Astrocyte (in vitro differentiated cells and primary cell): Measurements from ENCODE around the gene ZNF213. TPM values are rescaled to one million over a fixed set of nuclear protein-coding genes. Genes with fewer than 3 reads are reported as not detected.

Experiments used
- DNase-seq: peaks from one replicate; pipeline ENCODE4 v3.0.0-alpha.2; 2010; ENCODE audit warnings: low read depth
- FAIRE-seq: peaks from 2 replicates; lab custom pipeline; 2011; peaks lifted over from hg19 to GRCh38; lab: Jason Lieb, UNC
- H2AFZ ChIP-seq: 2 replicates; pipeline ENCODE4 v1.6.0; 2012; ENCODE audit warnings: low read depth, low read length, inconsistent platforms
- H3K27ac ChIP-seq: 2 replicates; pipeline ENCODE4 v1.5.1; 2011; ENCODE audit warnings: low read depth, low read length, inconsistent platforms
- H3K27me3 ChIP-seq: 2 replicates; pipeline ENCODE4 v1.6.0; 2011; ENCODE audit warnings: low read length, inconsistent platforms; ENCODE audit not compliant: insufficient read depth
- H3K36me3 ChIP-seq: 2 replicates; pipeline ENCODE4 v1.5.1; 2011; ENCODE audit warnings: low read length, inconsistent platforms; ENCODE audit not compliant: insufficient read depth
- H3K4me1 ChIP-seq: 2 replicates; pipeline ENCODE4 v1.5.1; 2011; ENCODE audit warnings: low read length, inconsistent platforms; ENCODE audit not compliant: insufficient read depth
- H3K4me2 ChIP-seq: 2 replicates; pipeline ENCODE4 v1.6.0; 2012; ENCODE audit warnings: low read length, inconsistent platforms
- H3K4me3 ChIP-seq: 2 replicates; pipeline ENCODE4 v1.5.1; 2011; ENCODE audit warnings: low read depth, mild to moderate bottlenecking, low read length, inconsistent platforms; ENCODE audit not compliant: insufficient read depth
- H3K79me2 ChIP-seq: 2 replicates; pipeline ENCODE4 v1.6.0; 2012; ENCODE audit warnings: mild to moderate bottlenecking, low read length, inconsistent platforms; ENCODE audit not compliant: insufficient read depth
- H3K9ac ChIP-seq: 2 replicates; pipeline ENCODE4 v1.6.0; 2012; ENCODE audit warnings: mild to moderate bottlenecking, low read length, inconsistent platforms
- H3K9me3 ChIP-seq: 2 replicates; pipeline ENCODE4 v1.5.1; 2012; ENCODE audit warnings: low read depth, mild to moderate bottlenecking, low read length, inconsistent platforms; ENCODE audit not compliant: insufficient read depth
- H4K20me1 ChIP-seq: 2 replicates; pipeline ENCODE4 v1.6.0; 2012; ENCODE audit warnings: low read length, inconsistent platforms; ENCODE audit not compliant: insufficient read depth
- H3K27ac Mint-ChIP-seq: one replicate; pipeline ENCODE4 v1.8.0; 2021; ENCODE audit warnings: mild to moderate bottlenecking, mixed read lengths; ENCODE audit not compliant: unreplicated experiment
- H3K27me3 Mint-ChIP-seq: one replicate; pipeline ENCODE4 v1.8.0; 2021; ENCODE audit warnings: low read depth, mixed read lengths; ENCODE audit not compliant: unreplicated experiment
- H3K36me3 Mint-ChIP-seq: one replicate; pipeline ENCODE4 v1.8.0; 2021; ENCODE audit warnings: low read depth, mixed read lengths; ENCODE audit not compliant: unreplicated experiment
- H3K4me1 Mint-ChIP-seq: one replicate; pipeline ENCODE4 v1.8.0; 2021; ENCODE audit warnings: low read depth, mixed read lengths; ENCODE audit not compliant: unreplicated experiment
- H3K4me3 Mint-ChIP-seq: one replicate; pipeline ENCODE4 v1.8.0; 2021; ENCODE audit warnings: mild to moderate bottlenecking, moderate library complexity, mixed read lengths; ENCODE audit not compliant: unreplicated experiment
- H3K9me3 Mint-ChIP-seq: one replicate; pipeline ENCODE4 v1.8.0; 2021; ENCODE audit warnings: mild to moderate bottlenecking, mixed read lengths; ENCODE audit not compliant: unreplicated experiment
- CTCF ChIP-seq: IDR thresholded peaks from 2 replicates; pipeline ENCODE4 v1.5.1; 2011; ENCODE audit warnings: low read depth, mild to moderate bottlenecking, inconsistent platforms, low read length, moderate library complexity; ENCODE audit not compliant: insufficient read depth
- EZH2 ChIP-seq: IDR thresholded peaks from 2 replicates; pipeline ENCODE4 v1.6.1; 2012; ENCODE audit warnings: mild to moderate bottlenecking, low read length, inconsistent platforms; ENCODE audit not compliant: insufficient read depth
- total RNA-seq: library from RNA; stranded (reverse); gene quantifications from 2 replicates; pipeline ENCODE4 v1.2.1, GENCODE V29; 2021

Gene ZNF213
- total RNA-seq, 1 donor from 2014 or later = 12.0 TPM

DNA sequence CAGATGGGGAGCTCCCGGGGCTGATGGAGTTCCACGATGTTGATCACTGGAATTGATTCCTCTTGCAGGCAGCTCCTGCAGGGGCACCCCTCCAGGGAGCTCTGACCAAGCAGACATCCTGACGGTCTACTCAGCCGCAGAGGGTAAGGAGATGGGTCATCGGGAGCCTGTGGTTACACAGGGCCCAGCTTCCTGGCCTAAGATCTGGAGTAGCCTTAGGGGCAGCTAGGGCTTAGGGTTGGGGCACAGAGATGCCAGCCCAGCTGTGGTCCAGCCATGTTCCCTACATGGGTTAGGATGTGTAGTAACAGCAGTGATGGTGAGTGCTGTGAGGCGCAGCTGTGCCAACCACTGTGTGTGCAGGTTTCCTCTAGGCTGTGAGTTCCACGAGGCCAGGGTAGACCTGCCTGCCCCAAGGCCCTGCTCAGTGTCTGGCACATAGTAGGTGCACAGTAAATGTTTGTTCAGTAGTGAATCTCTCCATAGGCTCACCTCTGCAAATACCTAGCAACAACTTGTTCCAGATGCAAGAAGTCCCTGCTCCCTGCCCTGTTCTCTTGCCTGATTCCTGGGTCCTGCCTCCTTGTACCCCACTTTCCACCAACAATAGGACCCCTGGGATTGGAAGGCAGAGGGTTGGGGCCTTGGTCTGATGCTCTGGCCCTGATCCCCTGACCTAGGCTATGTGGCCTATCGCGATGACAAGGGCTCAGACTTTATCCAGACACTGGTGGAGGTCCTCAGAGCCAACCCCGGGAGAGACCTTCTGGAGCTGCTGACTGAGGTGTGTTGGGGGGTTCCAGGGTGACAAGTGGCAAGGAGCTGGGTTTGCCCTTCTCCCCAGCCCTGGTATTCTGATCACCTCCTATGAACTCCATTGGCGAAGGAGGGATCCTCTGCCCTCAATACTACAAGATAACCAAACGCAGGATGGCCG lies 13.7 kb downstream of the ZNF213 start:
- H3K9ac ChIP-seq = no peak overlapping the region
- no peaks in the 10 kb centered on the region for H3K36me3 ChIP-seq
- no peak for DNase-seq
- Mint-ChIP-seq H3K27me3 (peaks cover 7% of the 10 kb centered on the region), H3K9me3 (no peaks in the 10 kb centered on the region), H3K4me3 (peak overlapping the region; percentile 73), H3K27ac (peak overlapping the region; percentile 12), H3K4me1 (no peaks in the 10 kb centered on the region), H3K36me3 (peaks cover 2% of the 10 kb centered on the region)
- H3K9me3 ChIP-seq = no peaks in the 10 kb centered on the region
- no peak overlapping the region for H3K4me2 ChIP-seq
- peak overlapping the region; percentile 94 for H2AFZ ChIP-seq
- H3K27ac ChIP-seq = no peak overlapping the region
- TF ChIP-seq EZH2 (no peak), CTCF (no peak)
- H3K4me3 ChIP-seq = no peak overlapping the region
- H3K79me2 ChIP-seq = no peaks in the 10 kb centered on the region
- no peak for FAIRE-seq
- H3K27me3 ChIP-seq = no peaks in the 10 kb centered on the region
- peaks cover 4% of the 10 kb centered on the region for H4K20me1 ChIP-seq
- H3K4me1 ChIP-seq = peaks cover 2% of the 10 kb centered on the region

DNA sequence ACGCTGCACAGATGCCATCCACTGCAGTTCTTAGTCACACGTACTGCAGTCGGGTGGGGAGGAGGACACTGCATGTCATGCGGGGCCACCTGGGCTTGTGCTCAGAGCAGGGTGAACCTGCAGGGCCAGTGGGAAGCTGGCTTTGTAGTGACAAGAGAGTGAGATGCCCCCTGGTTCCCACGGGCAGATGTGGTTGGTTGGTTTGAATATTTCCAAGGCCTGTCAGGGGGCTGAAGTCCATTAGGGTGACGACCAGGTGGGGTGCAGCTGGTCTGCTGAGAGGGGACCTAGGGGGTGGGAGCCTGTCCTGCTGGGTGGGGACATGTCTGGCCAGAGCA lies 14.3 kb downstream of the ZNF213 start:
- FAIRE-seq = no peak
- H3K9ac ChIP-seq = peak overlapping the region; percentile 83
- Mint-ChIP-seq H3K27me3 (peaks cover 7% of the 10 kb centered on the region), H3K4me3 (peak overlapping the region; percentile 73), H3K36me3 (no peaks in the 10 kb centered on the region), H3K27ac (peak overlapping the region; percentile 12), H3K9me3 (no peaks in the 10 kb centered on the region), H3K4me1 (no peaks in the 10 kb centered on the region)
- peak overlapping the region; percentile 92 for H3K4me2 ChIP-seq
- no peaks in the 10 kb centered on the region for H3K79me2 ChIP-seq
- no peak for DNase-seq
- H3K27ac ChIP-seq = no peak overlapping the region
- TF ChIP-seq CTCF (no peak), EZH2 (no peak)
- H3K27me3 ChIP-seq = no peaks in the 10 kb centered on the region
- no peaks in the 10 kb centered on the region for H3K9me3 ChIP-seq
- no peaks in the 10 kb centered on the region for H3K36me3 ChIP-seq
- H4K20me1 ChIP-seq = peaks cover 4% of the 10 kb centered on the region
- peak overlapping the region; percentile 74 for H3K4me3 ChIP-seq
- peak overlapping the region; percentile 94 for H2AFZ ChIP-seq
- H3K4me1 ChIP-seq = peaks cover 2% of the 10 kb centered on the region
